ENCODE data around the gene KRT12.

The KRT12 gene

DNA sequence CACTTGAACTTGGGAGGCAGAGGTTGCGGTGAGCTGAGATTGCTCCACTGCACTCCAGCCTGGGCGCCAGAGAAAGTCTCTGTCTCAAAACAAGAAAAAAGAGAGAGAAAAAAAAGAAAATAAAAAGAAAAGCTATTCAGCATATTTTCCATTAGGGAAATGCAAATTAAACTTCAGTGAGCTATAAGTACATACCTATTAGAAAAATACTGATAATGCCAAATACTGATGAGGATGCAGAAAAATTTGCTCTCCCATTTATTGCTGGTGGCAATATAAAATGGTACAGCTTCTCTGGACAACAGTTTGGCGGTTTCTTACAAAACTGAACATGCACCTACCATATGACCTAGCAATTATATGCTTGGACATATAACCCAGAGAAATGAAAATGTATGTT lies 54.4 kb downstream of the KRT12 start:
- DNase-seq, result no peak

Measured in NCI-H1105 (cell line).